Measurements from ENCODE around the gene OBI1. TPM values are rescaled to one million over a fixed set of nuclear protein-coding genes. Genes with fewer than 3 reads are reported as not detected.

The OBI1 gene
- total RNA-seq, 4 donors from 2014 or later, result 5.3 to 10.6 (median 6.7) TPM

DNA sequence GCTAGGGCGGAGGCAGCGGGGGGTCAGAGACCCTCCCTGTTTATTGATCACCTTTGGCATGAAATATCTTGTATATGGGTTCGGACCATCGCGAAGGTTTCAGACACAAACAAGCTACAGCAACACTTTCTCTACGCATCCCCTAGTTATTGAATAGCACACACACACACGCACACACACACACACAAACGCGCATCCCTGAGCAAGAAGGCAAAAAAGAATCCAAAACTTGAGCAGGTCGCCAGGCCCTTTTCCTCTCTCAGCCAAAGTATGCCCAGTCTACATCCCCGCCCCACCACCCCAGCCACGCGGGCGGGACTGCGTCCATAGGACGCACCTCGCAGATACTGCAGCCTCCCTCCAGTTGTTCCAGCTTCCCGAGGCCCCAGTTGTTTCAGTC, 71.6 kb downstream of the OBI1 start:
- WGBS, result 19% methylated on average over 18 of the region's 18 CpGs
- Histone ChIP-seq H3K9me3 (no peaks in the 10 kb centered on the region), H3K27ac (no peak overlapping the region), H3K4me3 (no peak overlapping the region), H3K36me3 (no peaks in the 10 kb centered on the region), H3K4me1 (no peaks in the 10 kb centered on the region), H3K27me3 (peaks cover 68% of the 10 kb centered on the region)
- DNase-seq (ENCODE audit: low spot score in 2 of 2), result no peak
- TF ChIP-seq CTCF (IDR thresholded peaks at IDR 0.05) (no peak), POLR2A (IDR thresholded peaks at IDR 0.05) (no peak), POLR2AphosphoS5 (IDR thresholded peaks at IDR 0.05) (no peak), EP300 (IDR thresholded peaks at IDR 0.05) (no peak)

DNA sequence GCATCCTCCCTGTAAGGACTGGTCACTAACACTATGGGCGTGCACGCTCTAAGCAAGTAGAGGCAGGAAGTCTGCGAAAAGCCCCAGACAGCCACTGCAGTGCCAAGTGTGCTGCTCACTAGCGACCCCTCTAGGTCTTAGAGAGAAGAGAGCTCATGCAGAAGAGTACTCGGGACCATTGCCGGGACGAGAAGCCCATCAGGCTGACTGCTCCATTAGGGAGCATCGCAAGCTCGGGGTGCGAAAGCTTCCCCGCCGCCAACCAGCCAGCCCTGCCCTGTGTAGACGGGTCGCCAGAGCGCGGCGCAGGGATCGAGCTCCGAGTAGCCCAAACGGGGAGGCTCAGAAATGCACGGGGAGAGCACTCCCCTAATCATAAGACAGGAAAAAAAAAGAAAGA, 72.2 kb downstream of the OBI1 start:
- DNase-seq (ENCODE audit: low spot score in 2 of 2), result no peak

GRCh38 chr13:78576261-78576660, 82.7 kb downstream of the OBI1 start:
- Histone ChIP-seq H3K27ac (no peak overlapping the region), H3K4me3 (no peak overlapping the region), H3K36me3 (no peaks in the 10 kb centered on the region), H3K27me3 (peaks cover 7% of the 10 kb centered on the region), H3K9me3 (no peaks in the 10 kb centered on the region), H3K4me1 (no peaks in the 10 kb centered on the region)
- TF ChIP-seq POLR2A (IDR thresholded peaks at IDR 0.05), result no peak
- DNase-seq (ENCODE audit: low spot score in 2 of 2), result no peak
- 84% methylated on average over 4 of the region's 4 CpGs for WGBS

More for the DNA sequence above, 72.2 kb downstream of the OBI1 start:
- Histone ChIP-seq H3K36me3 (no peaks in the 10 kb centered on the region), H3K4me1 (no peaks in the 10 kb centered on the region), H3K4me3 (no peak overlapping the region), H3K27ac (no peak overlapping the region), H3K9me3 (no peaks in the 10 kb centered on the region), H3K27me3 (peaks cover 61% of the 10 kb centered on the region)
- 8% methylated on average over 21 of the region's 21 CpGs for WGBS
- TF ChIP-seq POLR2A (IDR thresholded peaks at IDR 0.05) (no peak), CTCF (IDR thresholded peaks at IDR 0.05) (no peak), EP300 (IDR thresholded peaks at IDR 0.05) (no peak), POLR2AphosphoS5 (IDR thresholded peaks at IDR 0.05) (no peak)

GRCh38 chr13:78572459-78572858, 86.5 kb downstream of the OBI1 start:
- H3K4me3 ChIP-seq, result no peak overlapping the region
- H3K4me1 ChIP-seq, result no peaks in the 10 kb centered on the region
- H3K27ac ChIP-seq, result no peak overlapping the region
- WGBS, result 78% methylated on average over 5 of the region's 5 CpGs
- H3K27me3 ChIP-seq, result peaks cover 5% of the 10 kb centered on the region
- no peaks in the 10 kb centered on the region for H3K9me3 ChIP-seq
- H3K36me3 ChIP-seq, result no peaks in the 10 kb centered on the region
- DNase-seq (ENCODE audit: low spot score in 2 of 2), result no peak
- TF ChIP-seq POLR2AphosphoS5 (IDR thresholded peaks at IDR 0.05) (no peak), EP300 (IDR thresholded peaks at IDR 0.05) (no peak), CTCF (IDR thresholded peaks at IDR 0.05) (no peak), POLR2A (IDR thresholded peaks at IDR 0.05) (no peak)

GRCh38 chr13:78569029-78569428, 89.9 kb downstream of the OBI1 start:
- DNase-seq (ENCODE audit: low spot score in 2 of 2), result no peak
- TF ChIP-seq EP300 (IDR thresholded peaks at IDR 0.05) (no peak), POLR2AphosphoS5 (IDR thresholded peaks at IDR 0.05) (no peak), CTCF (IDR thresholded peaks at IDR 0.05) (no peak), POLR2A (IDR thresholded peaks at IDR 0.05) (no peak)
- H3K27ac ChIP-seq, result no peak overlapping the region
- 91% methylated on average over 1 of the region's 1 CpG for WGBS
- H3K9me3 ChIP-seq, result no peaks in the 10 kb centered on the region
- H3K27me3 ChIP-seq, result peaks cover 5% of the 10 kb centered on the region
- H3K4me3 ChIP-seq, result no peak overlapping the region
- H3K4me1 ChIP-seq, result no peaks in the 10 kb centered on the region
- no peaks in the 10 kb centered on the region for H3K36me3 ChIP-seq

- Histone ChIP-seq H3K36me3 (no peaks in the 10 kb centered on the region), H3K27ac (no peak overlapping the region), H3K4me3 (no peak overlapping the region), H3K4me1 (no peaks in the 10 kb centered on the region), H3K27me3 (peaks cover 4% of the 10 kb centered on the region), H3K9me3 (no peaks in the 10 kb centered on the region)
- TF ChIP-seq POLR2AphosphoS5 (IDR thresholded peaks at IDR 0.05), result no peak
- TF ChIP-seq EP300 (IDR thresholded peaks at IDR 0.05), result no peak
- TF ChIP-seq CTCF (IDR thresholded peaks at IDR 0.05), result no peak
- no peak for TF ChIP-seq POLR2A (IDR thresholded peaks at IDR 0.05)
- 78% methylated on average over 5 of the region's 5 CpGs for WGBS
- DNase-seq (ENCODE audit: low spot score in 2 of 2), result no peak
Observed at GRCh38 chr13:78566631-78567030, 92.3 kb downstream of the OBI1 start.
